HepG2 (cell line): Measurements from ENCODE around the gene CDK10. TPM values are rescaled to one million over a fixed set of nuclear protein-coding genes. Genes with fewer than 3 reads are reported as not detected.
A peak's percentile ranks its signal among the peaks of the same experiment; 100 is the strongest.

Experiments
- CENPT ChIP-seq: sonication (generic); formaldehyde crosslinking; IDR thresholded peaks from 2 replicates; pipeline ENCODE4 v1.8.0; 2022; ENCODE audit warnings: low read depth, mild to moderate bottlenecking, moderate library complexity, missing genetic modification reagents
- CHD2 ChIP-seq: IDR thresholded peaks from 2 replicates; pipeline ENCODE4 v1.6.1; 2011; ENCODE audit warnings: low read depth, low read length, improper control_type of control experiment
- DPF2 ChIP-seq: sonication (generic); formaldehyde crosslinking; IDR thresholded peaks from 2 replicates; pipeline ENCODE4 v1.4.0; 2020; ENCODE audit warnings: mild to moderate bottlenecking, low read depth, missing genetic modification reagents, borderline replicate concordance
- ETV6 ChIP-seq: sonication (generic); formaldehyde crosslinking; conservative IDR thresholded peaks from 2 replicates; pipeline ENCODE4 v1.4.0; 2020; ENCODE audit warnings: missing genetic modification reagents
- MED1 ChIP-seq: sonication (generic); formaldehyde crosslinking; IDR thresholded peaks from 2 replicates; pipeline ENCODE4 v1.4.0; 2020; ENCODE audit warnings: missing genetic modification reagents
- NFKB2 ChIP-seq: sonication (generic); formaldehyde crosslinking; IDR thresholded peaks from 2 replicates; pipeline ENCODE4 v1.4.0; 2020; ENCODE audit warnings: missing genetic modification reagents, borderline replicate concordance
- POGZ ChIP-seq: sonication (generic); formaldehyde crosslinking; IDR thresholded peaks from 2 replicates; pipeline ENCODE4 v1.4.0; 2020; ENCODE audit warnings: mild to moderate bottlenecking, missing genetic modification reagents
- SKIL ChIP-seq: sonication (generic); formaldehyde crosslinking; IDR thresholded peaks from 2 replicates; pipeline ENCODE4 v1.8.0; 2022; ENCODE audit warnings: missing genetic modification reagents, mild to moderate bottlenecking, moderate library complexity, borderline replicate concordance
- TCF7L2 ChIP-seq: IDR thresholded peaks from 2 replicates; pipeline ENCODE4 v1.6.1; 2011; ENCODE audit warnings: mild to moderate bottlenecking, low read depth, low read length, moderate library complexity
- ZBTB46 ChIP-seq: sonication (generic); formaldehyde crosslinking; IDR thresholded peaks from 2 replicates; pipeline ENCODE4 v1.4.0; 2020; ENCODE audit warnings: mild to moderate bottlenecking, missing genetic modification reagents, borderline replicate concordance
- ZBTB7A ChIP-seq: sonication (generic); formaldehyde crosslinking; IDR thresholded peaks from 2 replicates; pipeline ENCODE4 v1.8.0; 2022; ENCODE audit warnings: mild to moderate bottlenecking, missing genetic modification reagents
- ZNF121 ChIP-seq: sonication (generic); formaldehyde crosslinking; IDR thresholded peaks from 2 replicates; pipeline ENCODE4 v1.5.0; 2020; ENCODE audit warnings: mild to moderate bottlenecking, missing genetic modification reagents
- ZNF234 ChIP-seq: sonication (generic); formaldehyde crosslinking; conservative IDR thresholded peaks from 2 replicates; pipeline ENCODE4 v1.5.1; 2020; ENCODE audit warnings: mild to moderate bottlenecking, missing genetic modification reagents
- ZNF543 ChIP-seq: sonication (generic); formaldehyde crosslinking; IDR thresholded peaks from 2 replicates; pipeline ENCODE4 v1.4.0; 2020; ENCODE audit warnings: mild to moderate bottlenecking, missing genetic modification reagents
- ZNF761 ChIP-seq: sonication (generic); formaldehyde crosslinking; conservative IDR thresholded peaks from 2 replicates; pipeline ENCODE4 v1.4.0; 2020; ENCODE audit warnings: mild to moderate bottlenecking, missing genetic modification reagents
- polyA plus RNA-seq, 8 experiments: library from polyadenylated mRNA; depleted of rRNA in 3 of 8; stranded (reverse) in 7 of 8; unstranded in 1 of 8; fragments of >200 nt; fragmentation: Illumina TruSeq in 4 of 8; extraction: Trizol in 4 of 8; gene quantifications; 2 replicates each; pipeline versions ENCODE4 v1.2.1 to v1.2.3, GENCODE V29; 2011 to 2016; ENCODE audit warnings: low read depth in 4 of 8, missing spikeins in 1 of 8, mixed read lengths in 1 of 8; ENCODE audit not compliant: insufficient read depth in 1 of 8
- total RNA-seq, 5 experiments: library from RNA; depleted of rRNA; stranded (reverse); fragments of >200 nt; fragmentation: Illumina TruSeq; extraction: Trizol; gene quantifications; 2 replicates each; pipeline ENCODE4 v1.2.3, GENCODE V29; 2016; ENCODE audit warnings: low read depth in 1 of 5
- TF ChIP-seq, protein P1 (sequence below): sonication (generic); formaldehyde crosslinking; IDR thresholded peaks from 2 replicates; pipeline ENCODE4 v1.8.1; 2023; ENCODE audit warnings: mild to moderate bottlenecking, missing genetic modification reagents
- TF ChIP-seq, protein P2 (sequence below): sonication (generic); formaldehyde crosslinking; IDR thresholded peaks from 2 replicates; pipeline ENCODE4 v1.5.0; 2020; ENCODE audit warnings: missing genetic modification reagents
- TF ChIP-seq, protein P3 (sequence below): sonication (generic); formaldehyde crosslinking; IDR thresholded peaks from 2 replicates; pipeline ENCODE4 v1.5.1; 2020; ENCODE audit warnings: mild to moderate bottlenecking, missing genetic modification reagents
- TF ChIP-seq, protein P4 (sequence below): IDR thresholded peaks from 2 replicates; pipeline ENCODE4 v1.6.1; 2016; ENCODE audit warnings: control low read depth

CDK10 gene
- total and polyA plus RNA-seq, 2 of the 13 experiments (the other 11 are each of a cell fraction or from before 2014, with no cell fraction given) = 2.5 to 3.9 TPM

DNA sequence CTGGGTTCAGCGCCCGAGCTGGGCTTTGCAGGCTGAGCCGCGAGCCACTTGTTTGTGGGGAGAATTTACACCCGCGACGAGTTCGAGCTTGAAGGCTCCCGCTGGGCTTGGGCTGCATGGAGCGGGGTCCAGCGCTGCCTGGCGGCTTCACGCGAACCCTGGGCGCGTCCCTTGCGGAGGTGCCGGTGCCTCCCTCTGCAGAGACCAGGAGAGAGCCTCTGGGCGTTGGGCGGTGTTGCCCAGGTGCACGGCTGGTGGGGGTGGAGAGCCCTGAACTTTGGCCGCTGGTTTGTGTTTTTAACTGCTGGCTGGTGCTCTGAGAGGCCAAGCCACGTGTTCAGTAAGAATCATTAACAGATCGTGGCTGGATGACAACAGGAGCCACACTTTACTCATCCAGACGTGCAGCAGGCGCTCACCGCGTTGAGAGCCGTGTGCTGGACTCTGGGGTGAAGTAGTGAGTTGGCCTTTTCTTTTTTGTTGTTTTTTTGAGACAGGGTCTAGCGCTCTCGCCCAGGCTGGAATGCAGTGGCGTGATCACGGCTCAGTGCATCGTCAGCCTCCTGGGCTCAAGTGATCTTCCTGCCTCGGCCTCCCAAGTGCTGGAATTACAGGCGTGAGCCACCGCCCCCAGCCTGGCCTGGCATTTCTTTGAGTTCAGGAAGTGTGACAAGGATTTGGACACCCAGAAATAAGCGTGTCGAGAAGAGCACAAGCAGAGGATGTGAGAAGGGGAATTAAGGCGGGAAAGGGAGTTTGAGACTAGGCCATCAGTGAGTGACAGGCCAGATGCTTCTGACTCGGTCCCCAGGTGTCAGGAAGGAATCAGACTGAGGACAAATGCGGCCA is 827 bp downstream of the CDK10 start (continued):
- TF ChIP-seq, protein P1, sequence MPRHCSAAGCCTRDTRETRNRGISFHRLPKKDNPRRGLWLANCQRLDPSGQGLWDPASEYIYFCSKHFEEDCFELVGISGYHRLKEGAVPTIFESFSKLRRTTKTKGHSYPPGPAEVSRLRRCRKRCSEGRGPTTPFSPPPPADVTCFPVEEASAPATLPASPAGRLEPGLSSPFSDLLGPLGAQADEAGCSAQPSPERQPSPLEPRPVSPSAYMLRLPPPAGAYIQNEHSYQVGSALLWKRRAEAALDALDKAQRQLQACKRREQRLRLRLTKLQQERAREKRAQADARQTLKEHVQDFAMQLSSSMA (CRISPR knock-in tag) = peak; percentile 51; the same call in 1 of the 2 replicates
- TF ChIP-seq SKIL (CRISPR knock-in tag) = peak; percentile 91; the same call in 1 of the 2 replicates
- TF ChIP-seq ZNF761 (CRISPR knock-in tag) = peak; percentile 98
- TF ChIP-seq, protein P2, sequence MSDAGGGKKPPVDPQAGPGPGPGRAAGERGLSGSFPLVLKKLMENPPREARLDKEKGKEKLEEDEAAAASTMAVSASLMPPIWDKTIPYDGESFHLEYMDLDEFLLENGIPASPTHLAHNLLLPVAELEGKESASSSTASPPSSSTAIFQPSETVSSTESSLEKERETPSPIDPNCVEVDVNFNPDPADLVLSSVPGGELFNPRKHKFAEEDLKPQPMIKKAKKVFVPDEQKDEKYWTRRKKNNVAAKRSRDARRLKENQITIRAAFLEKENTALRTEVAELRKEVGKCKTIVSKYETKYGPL = peak; percentile 94
- TF ChIP-seq CHD2 = peak; percentile 70
- TF ChIP-seq MED1 (CRISPR knock-in tag) = peak; percentile 99
- TF ChIP-seq TCF7L2 = no peak
- peak; percentile 92 for TF ChIP-seq ZNF121 (CRISPR knock-in tag)
- TF ChIP-seq POGZ (CRISPR knock-in tag) = peak; percentile 90
- TF ChIP-seq ZBTB7A (CRISPR knock-in tag) = no peak; the same call in 1 of the 2 replicates
- TF ChIP-seq ZBTB46 = no peak
- TF ChIP-seq, protein P3, sequence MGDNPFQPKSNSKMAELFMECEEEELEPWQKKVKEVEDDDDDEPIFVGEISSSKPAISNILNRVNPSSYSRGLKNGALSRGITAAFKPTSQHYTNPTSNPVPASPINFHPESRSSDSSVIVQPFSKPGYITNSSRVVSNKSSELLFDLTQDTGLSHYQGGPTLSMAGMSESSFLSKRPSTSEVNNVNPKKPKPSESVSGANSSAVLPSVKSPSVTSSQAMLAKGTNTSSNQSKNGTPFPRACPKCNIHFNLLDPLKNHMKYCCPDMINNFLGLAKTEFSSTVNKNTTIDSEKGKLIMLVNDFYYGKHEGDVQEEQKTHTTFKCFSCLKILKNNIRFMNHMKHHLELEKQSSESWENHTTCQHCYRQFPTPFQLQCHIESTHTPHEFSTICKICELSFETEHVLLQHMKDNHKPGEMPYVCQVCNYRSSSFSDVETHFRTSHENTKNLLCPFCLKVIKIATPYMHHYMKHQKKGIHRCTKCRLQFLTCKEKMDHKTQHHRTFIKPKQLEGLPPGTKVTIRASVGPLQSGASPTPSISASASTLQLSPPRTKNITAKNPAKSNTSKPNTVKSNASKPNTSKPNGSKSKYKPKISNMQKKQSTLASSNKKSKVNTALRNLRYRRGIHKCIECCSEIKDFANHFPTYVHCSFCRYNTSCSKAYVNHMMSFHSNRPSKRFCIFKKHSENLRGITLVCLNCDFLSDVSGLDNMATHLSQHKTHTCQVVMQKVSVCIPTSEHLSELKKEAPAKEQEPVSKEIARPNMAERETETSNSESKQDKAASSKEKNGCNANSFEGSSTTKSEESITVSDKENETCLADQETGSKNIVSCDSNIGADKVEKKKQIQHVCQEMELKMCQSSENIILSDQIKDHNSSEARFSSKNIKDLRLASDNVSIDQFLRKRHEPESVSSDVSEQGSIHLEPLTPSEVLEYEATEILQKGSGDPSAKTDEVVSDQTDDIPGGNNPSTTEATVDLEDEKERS (CRISPR knock-in tag) = peak; percentile 99
- TF ChIP-seq CENPT (CRISPR knock-in tag) = peak; percentile 11; the same call in 1 of the 2 replicates
- peak; percentile 98 for TF ChIP-seq NFKB2 (CRISPR knock-in tag)
- TF ChIP-seq ZNF234 (CRISPR knock-in tag) = peak; percentile 98
- TF ChIP-seq, protein P4, sequence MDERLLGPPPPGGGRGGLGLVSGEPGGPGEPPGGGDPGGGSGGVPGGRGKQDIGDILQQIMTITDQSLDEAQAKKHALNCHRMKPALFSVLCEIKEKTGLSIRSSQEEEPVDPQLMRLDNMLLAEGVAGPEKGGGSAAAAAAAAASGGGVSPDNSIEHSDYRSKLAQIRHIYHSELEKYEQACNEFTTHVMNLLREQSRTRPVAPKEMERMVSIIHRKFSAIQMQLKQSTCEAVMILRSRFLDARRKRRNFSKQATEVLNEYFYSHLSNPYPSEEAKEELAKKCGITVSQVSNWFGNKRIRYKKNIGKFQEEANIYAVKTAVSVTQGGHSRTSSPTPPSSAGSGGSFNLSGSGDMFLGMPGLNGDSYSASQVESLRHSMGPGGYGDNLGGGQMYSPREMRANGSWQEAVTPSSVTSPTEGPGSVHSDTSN = peak; percentile 63
- peak; percentile 77; the same call in 1 of the 2 replicates for TF ChIP-seq ETV6 (CRISPR knock-in tag)
- peak; percentile 98 for TF ChIP-seq ZNF543
- TF ChIP-seq DPF2 = peak; percentile 79; the same call in 1 of the 2 replicates
